ACC112 (cell line): ENCODE measurements around the gene CDKN2AIPNL.
A peak's percentile ranks its signal among the peaks of the same experiment; 100 is the strongest.

Source experiments
- H2AFZ ChIP-seq: fragments of 200-600 bp; sonication (generic); one replicate; pipeline ENCODE4 v1.6.0; 2017; ENCODE audit warnings: antibody characterized with exemption, low read length; ENCODE audit not compliant: unreplicated experiment
- H3K27ac ChIP-seq: fragments of 200-600 bp; sonication (generic); 2 replicates; pipeline ENCODE4 v1.5.1; 2014; ENCODE audit warnings: low read depth, mild to moderate bottlenecking, antibody characterized with exemption, low read length, moderate library complexity
- H3K27me3 ChIP-seq: fragments of 200-600 bp; sonication (generic); 2 replicates; pipeline ENCODE4 v1.6.1; 2014; ENCODE audit warnings: mild to moderate bottlenecking, antibody characterized with exemption, low read length, moderate library complexity, mixed read lengths; ENCODE audit not compliant: insufficient read depth
- H3K36me3 ChIP-seq: fragments of 200-600 bp; sonication (generic); 2 replicates; pipeline ENCODE4 v1.6.1; 2016; ENCODE audit warnings: mild to moderate bottlenecking, antibody characterized with exemption, low read length, moderate library complexity, mixed read lengths; ENCODE audit not compliant: insufficient read depth
- H3K4me1 ChIP-seq: fragments of 200-600 bp; sonication (generic); one replicate; pipeline ENCODE4 v1.6.1; 2016; ENCODE audit warnings: low read length, mixed read lengths; ENCODE audit not compliant: insufficient read depth, unreplicated experiment, control insufficient read depth
- H3K4me3 ChIP-seq: fragments of 200-600 bp; sonication (generic); 2 replicates; pipeline ENCODE4 v1.5.1; 2014; ENCODE audit warnings: mild to moderate bottlenecking, low read depth, low read length
- H3K79me2 ChIP-seq: fragments of 200-600 bp; sonication (generic); one replicate; pipeline ENCODE4 v1.6.0; 2016; ENCODE audit warnings: low read length; ENCODE audit not compliant: control insufficient read depth, unreplicated experiment, insufficient read depth

Gene CDKN2AIPNL

DNA sequence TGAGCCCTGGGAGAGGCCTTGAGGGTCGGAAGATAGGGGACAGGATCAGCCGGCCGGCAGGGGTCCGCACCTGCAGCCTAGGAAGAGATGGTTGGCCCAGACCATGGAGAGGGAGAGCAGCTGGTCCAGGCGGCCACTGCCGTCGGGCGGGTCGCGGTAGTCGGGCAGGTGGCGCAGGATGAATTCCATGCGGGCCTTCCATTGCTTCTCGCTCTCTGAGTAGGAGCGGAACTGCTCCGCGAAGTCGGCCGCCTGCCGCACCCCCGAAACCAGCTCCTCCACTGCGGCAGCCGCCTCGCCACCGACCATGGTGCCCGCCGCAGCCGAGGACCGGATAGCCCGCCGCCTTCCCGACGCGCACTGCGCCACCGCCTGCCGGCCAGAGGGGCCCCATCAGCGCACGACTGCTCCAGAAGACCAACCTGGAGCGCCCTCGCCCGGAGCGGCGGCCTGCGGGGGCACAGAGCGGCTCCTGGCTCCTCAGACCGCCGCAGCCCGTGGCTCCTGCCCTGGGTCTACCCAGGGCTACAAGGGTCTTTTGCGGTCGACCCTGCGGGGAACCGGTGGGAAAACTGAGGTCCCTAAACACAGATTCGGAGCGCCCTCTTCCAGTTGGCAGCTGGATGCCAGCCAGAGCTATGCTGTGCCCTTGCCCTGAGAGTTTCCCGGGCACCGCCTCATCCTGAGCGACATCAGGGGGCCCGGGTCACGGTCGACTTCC is at the start of gene CDKN2AIPNL:
Gene CDKN2AIPNL (minus strand): TSS at position 336 of the 721 bp plus-strand sequence. CDS start 27 bp downstream, at position 309.
- Histone ChIP-seq H3K27ac (0 out of 2 replicates have a peak within 1 kb of the TSS, but pooled peaks have one; percentile 12), H3K27me3 (no peaks in the 10 kb centered on the region), H3K79me2 (peaks cover 21% of the 10 kb centered on the region), H3K4me3 (peak within 1 kb of the TSS; percentile 89), H2AFZ (peak within 1 kb of the TSS; percentile 96), H3K36me3 (no peaks in the 10 kb centered on the region), H3K4me1 (peaks cover 17% of the 10 kb centered on the region)

DNA sequence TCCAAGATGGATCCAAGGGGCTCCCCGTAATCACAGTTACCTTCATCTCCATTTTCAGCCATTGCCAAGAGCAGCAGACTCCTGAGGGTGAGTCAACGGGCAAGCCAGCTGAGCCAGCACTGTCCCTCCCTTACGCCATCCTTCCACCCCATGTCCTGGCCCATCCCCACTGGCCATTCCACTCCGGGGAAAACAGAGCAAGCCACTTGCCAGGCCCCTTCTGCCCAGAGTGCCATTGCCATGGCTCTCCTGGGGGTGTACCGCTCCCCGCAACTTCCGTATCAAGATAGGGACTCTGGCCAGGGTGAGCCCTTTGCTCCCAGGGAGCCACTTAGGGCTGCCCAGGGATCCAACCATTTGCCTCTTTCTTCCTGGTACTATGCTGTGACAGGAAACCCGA is 48.9 kb upstream of the CDKN2AIPNL start:
- Histone ChIP-seq H3K27me3 (no peaks in the 10 kb centered on the region), H3K4me1 (peaks cover 33% of the 10 kb centered on the region), H3K4me3 (no peak overlapping the region), H3K79me2 (no peaks in the 10 kb centered on the region), H2AFZ (no peak overlapping the region), H3K27ac (no peak overlapping the region), H3K36me3 (no peaks in the 10 kb centered on the region)

DNA sequence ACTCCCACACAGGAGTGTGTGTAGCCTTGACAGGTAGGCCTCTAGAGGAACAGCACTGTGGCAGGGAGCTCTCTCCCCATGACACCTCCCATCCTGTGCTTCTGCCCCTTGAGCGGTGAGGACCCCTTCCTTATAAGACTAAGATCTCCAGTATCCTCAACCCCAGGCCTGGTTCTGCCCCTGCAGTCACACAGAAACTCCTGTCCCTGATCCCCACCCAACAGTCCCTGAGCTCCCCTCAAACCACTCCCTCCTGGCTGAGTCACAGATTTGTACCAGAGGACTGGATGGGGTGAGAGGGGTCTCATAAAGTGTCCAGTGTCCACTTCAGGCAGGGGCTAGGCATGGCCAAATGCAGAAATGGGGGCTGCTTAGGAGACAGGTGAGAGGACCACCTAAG is 47.8 kb upstream of the CDKN2AIPNL start:
- Histone ChIP-seq H3K79me2 (no peaks in the 10 kb centered on the region), H3K27me3 (no peaks in the 10 kb centered on the region), H3K27ac (no peak overlapping the region), H3K4me1 (peaks cover 27% of the 10 kb centered on the region), H3K36me3 (no peaks in the 10 kb centered on the region), H3K4me3 (no peak overlapping the region), H2AFZ (peak overlapping the region; percentile 57)

DNA sequence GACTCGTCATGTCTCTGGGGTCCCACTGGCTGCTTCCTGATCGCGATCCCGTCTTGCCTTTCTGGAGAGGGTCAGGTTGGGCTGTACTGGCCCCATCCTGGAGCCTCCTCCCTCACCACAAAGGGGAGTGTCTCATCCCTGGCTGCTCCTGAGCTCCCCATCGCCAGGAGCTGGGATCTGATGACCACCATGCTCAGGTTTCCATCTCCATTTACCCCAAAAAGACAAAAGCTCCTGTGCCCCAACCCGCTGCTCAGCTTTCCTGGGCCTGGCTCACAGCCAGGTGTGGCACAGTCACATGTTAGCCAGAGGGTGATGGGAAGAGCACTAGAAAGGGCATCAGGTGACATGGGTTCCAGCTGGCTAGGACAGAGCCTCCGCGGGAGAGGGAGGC is 47.3 kb upstream of the CDKN2AIPNL start:
- no peaks in the 10 kb centered on the region for H3K27me3 ChIP-seq
- H2AFZ ChIP-seq = no peak overlapping the region

GRCh38 chr5:134458234-134459009 is 46.7 kb upstream of the CDKN2AIPNL start:
- no peaks in the 10 kb centered on the region for H3K79me2 ChIP-seq
- peaks cover 20% of the 10 kb centered on the region for H3K4me1 ChIP-seq
- H2AFZ ChIP-seq = no peak overlapping the region
- H3K4me3 ChIP-seq = no peak overlapping the region
- no peaks in the 10 kb centered on the region for H3K27me3 ChIP-seq
- no peaks in the 10 kb centered on the region for H3K36me3 ChIP-seq
- H3K27ac ChIP-seq = no peak overlapping the region

More for the DNA sequence above, 47.3 kb upstream of the CDKN2AIPNL start:
- Histone ChIP-seq H3K4me3 (no peak overlapping the region), H3K36me3 (no peaks in the 10 kb centered on the region), H3K27ac (no peak overlapping the region), H3K4me1 (peaks cover 25% of the 10 kb centered on the region), H3K79me2 (no peaks in the 10 kb centered on the region)

DNA sequence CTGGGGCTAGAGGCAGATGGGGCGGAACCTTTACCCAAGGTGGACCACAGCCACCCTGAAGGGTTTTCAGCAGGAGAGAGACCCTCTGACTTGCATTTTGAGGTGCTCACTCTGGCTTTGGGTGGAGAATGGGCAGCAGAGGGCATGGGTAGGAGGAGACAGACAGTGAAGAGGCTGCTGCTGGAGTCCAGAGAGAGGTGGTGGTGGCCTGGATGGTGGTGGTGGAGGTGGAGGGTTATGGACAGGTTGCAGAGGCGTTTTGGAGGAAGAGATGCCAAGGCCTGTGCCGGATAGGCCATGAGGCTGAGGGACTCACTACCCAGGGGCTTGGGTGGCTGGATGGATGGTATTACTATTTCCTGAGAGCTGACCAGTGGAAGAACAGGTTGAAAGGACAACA is 46.1 kb upstream of the CDKN2AIPNL start:
- Histone ChIP-seq H2AFZ (no peak overlapping the region), H3K79me2 (no peaks in the 10 kb centered on the region), H3K27me3 (no peaks in the 10 kb centered on the region), H3K4me1 (peaks cover 26% of the 10 kb centered on the region), H3K4me3 (no peak overlapping the region), H3K27ac (no peak overlapping the region), H3K36me3 (no peaks in the 10 kb centered on the region)

DNA sequence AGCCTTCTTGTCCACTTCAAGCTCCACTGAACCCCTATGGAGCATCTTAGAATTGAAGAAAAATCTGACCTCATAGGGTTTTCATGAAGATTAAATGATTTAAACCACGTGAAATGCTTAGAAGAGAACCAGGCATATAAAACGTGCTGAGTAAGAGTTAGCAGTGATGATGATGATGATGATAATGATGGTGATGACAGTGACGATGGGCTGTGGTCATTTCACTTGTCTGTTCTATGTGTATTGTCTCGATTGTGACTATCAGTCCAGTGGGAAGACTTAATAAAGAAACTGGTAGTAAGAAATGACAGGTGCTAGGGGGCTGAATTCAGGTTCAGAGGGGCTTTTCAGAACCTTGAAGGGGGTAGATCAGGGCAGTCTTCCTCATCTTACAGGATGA is 45.1 kb upstream of the CDKN2AIPNL start:
- no peak overlapping the region for H2AFZ ChIP-seq
- H3K27me3 ChIP-seq = no peaks in the 10 kb centered on the region
- peaks cover 34% of the 10 kb centered on the region for H3K4me1 ChIP-seq
- H3K4me3 ChIP-seq = no peak overlapping the region
- H3K36me3 ChIP-seq = no peaks in the 10 kb centered on the region
- no peaks in the 10 kb centered on the region for H3K79me2 ChIP-seq
- H3K27ac ChIP-seq = no peak overlapping the region

GRCh38 chr5:134455466-134455865 is 43.8 kb upstream of the CDKN2AIPNL start:
- no peak overlapping the region for H3K4me3 ChIP-seq
- H3K4me1 ChIP-seq = peaks cover 42% of the 10 kb centered on the region
- no peaks in the 10 kb centered on the region for H3K36me3 ChIP-seq
- H3K27me3 ChIP-seq = no peaks in the 10 kb centered on the region
- no peak overlapping the region for H3K27ac ChIP-seq
- H2AFZ ChIP-seq = no peak overlapping the region
- no peaks in the 10 kb centered on the region for H3K79me2 ChIP-seq

DNA sequence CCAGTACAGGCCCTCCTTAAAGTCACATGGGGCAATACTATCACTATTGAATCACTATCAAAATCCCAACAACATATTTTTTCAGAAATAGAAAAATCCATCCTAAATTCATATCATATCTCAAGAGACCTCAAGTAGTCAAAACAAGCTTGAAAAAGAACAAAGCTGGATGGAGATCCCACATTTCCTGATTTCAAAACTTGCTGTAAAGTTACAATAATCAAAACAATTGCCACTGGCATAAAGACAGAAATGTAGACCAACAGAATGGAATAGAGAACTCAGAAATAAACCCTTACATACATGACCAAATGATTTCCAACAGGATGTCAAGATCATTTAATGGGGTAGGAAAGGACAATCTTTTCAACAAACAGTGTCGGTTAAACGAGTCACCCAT is 41.3 kb upstream of the CDKN2AIPNL start:
- Histone ChIP-seq H3K4me3 (no peak overlapping the region), H3K27me3 (no peaks in the 10 kb centered on the region), H3K4me1 (peaks cover 26% of the 10 kb centered on the region), H3K27ac (no peak overlapping the region), H2AFZ (no peak overlapping the region), H3K79me2 (no peaks in the 10 kb centered on the region), H3K36me3 (no peaks in the 10 kb centered on the region)

- Histone ChIP-seq H3K27me3 (no peaks in the 10 kb centered on the region), H3K36me3 (no peaks in the 10 kb centered on the region), H2AFZ (no peak overlapping the region), H3K27ac (no peak overlapping the region), H3K79me2 (no peaks in the 10 kb centered on the region), H3K4me3 (no peak overlapping the region), H3K4me1 (peaks cover 22% of the 10 kb centered on the region)
Observed at GRCh38 chr5:134451936-134452505, 40.3 kb upstream of the CDKN2AIPNL start.
